Adrenal gland (tissue), 5 donors: ENCODE measurements around the gene BLOC1S3.

Experiments
- CTCF ChIP-seq, 6 experiments: fragments of 450-650 bp in 4 of 6; fragments of 200-600 bp in 2 of 6; sonication (generic) in 1 of 6; IDR thresholded peaks; 1 replicate in 5 of 6; 2 replicates in 1 of 6; pipeline versions ENCODE4 v1.5.1 to v1.8.0; 2016 to 2021; ENCODE audit warnings: antibody characterized with exemption in 6 of 6, mild to moderate bottlenecking in 2 of 6, moderate library complexity in 1 of 6
- POLR2A ChIP-seq, 2 donors: fragments of 450-650 bp; IDR thresholded peaks; one replicate each; pipeline ENCODE4 v1.6.1; 2017; ENCODE audit warnings: antibody characterized with exemption in 2 of 2, mild to moderate bottlenecking in 2 of 2, moderate library complexity in 1 of 2
- donor health status: DM: no; HTN: no; CAD: no.

- TF ChIP-seq CTCF (IDR thresholded peaks at IDR 0.05) (no peak), POLR2A (IDR thresholded peaks at IDR 0.05) (no peak)
Measured at GRCh38 chr19:45191375-45191774, 12.8 kb downstream of the BLOC1S3 start.
